GM03348 (cell line): Measurements from ENCODE around the gene PML.

Experiments used
- DNase-seq: peaks from one replicate; pipeline ENCODE4 v3.0.0; 2012; ENCODE audit warnings: low spot score

Gene PML, protein sequence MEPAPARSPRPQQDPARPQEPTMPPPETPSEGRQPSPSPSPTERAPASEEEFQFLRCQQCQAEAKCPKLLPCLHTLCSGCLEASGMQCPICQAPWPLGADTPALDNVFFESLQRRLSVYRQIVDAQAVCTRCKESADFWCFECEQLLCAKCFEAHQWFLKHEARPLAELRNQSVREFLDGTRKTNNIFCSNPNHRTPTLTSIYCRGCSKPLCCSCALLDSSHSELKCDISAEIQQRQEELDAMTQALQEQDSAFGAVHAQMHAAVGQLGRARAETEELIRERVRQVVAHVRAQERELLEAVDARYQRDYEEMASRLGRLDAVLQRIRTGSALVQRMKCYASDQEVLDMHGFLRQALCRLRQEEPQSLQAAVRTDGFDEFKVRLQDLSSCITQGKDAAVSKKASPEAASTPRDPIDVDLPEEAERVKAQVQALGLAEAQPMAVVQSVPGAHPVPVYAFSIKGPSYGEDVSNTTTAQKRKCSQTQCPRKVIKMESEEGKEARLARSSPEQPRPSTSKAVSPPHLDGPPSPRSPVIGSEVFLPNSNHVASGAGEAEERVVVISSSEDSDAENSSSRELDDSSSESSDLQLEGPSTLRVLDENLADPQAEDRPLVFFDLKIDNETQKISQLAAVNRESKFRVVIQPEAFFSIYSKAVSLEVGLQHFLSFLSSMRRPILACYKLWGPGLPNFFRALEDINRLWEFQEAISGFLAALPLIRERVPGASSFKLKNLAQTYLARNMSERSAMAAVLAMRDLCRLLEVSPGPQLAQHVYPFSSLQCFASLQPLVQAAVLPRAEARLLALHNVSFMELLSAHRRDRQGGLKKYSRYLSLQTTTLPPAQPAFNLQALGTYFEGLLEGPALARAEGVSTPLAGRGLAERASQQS

DNA sequence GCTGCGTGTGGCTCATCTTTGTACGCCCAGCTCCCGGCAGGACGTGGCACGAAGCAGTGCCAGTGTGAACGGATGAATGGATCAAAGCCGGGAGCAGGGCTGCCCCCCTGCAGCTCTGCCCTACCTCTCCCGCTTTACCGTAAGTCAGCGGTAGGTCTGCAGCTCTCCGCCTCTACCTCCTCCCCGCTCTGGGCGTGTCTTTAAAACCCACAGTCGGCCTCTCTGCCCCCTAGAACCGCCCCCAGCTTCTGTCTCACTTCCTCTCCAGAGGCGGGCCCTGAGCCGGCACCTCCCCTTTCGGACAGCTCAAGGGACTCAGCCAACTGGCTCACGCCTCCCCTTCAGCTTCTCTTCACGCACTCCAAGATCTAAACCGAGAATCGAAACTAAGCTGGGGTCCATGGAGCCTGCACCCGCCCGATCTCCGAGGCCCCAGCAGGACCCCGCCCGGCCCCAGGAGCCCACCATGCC lies at the start of gene PML:
TSS of gene PML (plus strand) at position 304 of the 471 bp plus-strand sequence. CDS start at position 401, 97 bp downstream.
- DNase-seq = peak; percentile 97

DNA sequence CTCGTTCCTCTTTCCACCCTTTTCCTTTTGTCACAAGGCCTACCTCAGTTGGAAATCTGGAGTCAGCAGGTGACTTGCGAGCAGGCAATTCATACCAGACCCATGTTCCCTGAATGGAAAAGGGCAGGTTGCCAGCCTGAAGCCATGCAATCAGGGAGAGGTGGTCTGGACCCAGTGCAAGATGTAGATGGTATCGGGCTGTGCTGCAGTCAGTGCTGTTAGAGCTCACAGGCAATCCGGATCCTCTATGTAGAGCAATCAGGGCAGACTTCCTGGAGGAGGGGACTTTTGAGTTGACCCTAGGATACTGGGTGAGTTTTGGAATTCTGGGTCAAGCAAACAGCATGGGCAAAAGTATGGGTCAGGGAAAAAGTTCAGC lies 49.4 kb upstream of the PML start:
- no peak for DNase-seq

DNA sequence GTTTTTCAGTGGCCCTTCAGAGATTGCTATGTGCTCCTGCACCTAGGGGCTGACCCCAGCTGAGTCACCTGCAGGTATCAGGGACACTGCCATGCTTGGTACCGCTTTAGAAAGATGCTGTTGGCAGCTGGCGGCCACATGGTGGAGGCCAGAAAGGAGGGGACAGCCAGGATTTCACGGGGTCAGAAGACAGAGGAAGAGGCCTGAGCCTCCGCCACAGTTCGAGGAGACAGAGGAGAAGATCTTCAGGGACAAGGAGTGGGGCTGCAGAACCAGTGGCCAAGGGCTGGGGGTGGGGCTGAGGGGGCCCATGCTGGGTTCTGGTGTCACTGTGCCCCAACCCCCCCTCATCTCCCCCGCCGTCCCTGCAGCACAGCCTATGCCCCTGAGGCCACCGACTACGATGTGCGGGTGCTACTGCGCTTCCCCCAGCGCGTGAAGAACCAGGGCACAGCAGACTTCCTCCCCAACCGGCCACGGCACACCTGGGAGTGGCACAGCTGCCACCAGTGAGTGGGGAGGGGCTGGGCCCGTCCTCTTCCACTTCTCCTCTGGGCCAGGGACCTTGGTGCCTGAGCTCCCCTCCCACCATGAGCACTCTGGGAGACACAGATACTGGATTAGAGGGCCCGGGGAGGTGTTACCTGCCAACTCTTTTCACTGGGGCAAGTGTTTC lies 48.3 kb upstream of the PML start:
- no peak for DNase-seq

DNA sequence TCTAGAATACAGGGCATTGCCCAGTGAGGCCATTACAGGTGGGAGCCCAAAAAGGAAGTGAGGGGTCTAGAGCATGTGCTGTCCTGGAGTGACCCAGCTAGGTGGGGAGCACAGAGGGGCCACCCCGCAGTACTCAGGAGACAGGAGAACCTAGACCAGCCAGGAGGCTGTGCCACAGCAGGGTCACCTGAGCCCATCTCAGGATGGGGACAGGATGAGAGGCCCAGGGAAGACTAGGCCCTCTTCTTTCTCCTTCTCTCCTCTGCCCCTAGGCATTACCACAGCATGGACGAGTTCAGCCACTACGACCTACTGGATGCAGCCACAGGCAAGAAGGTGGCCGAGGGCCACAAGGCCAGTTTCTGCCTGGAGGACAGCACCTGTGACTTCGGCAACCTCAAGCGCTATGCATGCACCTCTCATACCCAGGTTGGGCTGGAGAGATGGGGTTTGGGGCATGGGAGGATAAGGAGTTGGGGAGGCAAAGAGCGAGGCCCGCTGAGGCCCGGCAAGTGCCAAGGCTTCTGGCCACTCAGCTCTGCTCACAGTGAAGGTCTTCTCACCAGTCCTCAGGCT lies 47.6 kb upstream of the PML start:
- DNase-seq = no peak

DNA sequence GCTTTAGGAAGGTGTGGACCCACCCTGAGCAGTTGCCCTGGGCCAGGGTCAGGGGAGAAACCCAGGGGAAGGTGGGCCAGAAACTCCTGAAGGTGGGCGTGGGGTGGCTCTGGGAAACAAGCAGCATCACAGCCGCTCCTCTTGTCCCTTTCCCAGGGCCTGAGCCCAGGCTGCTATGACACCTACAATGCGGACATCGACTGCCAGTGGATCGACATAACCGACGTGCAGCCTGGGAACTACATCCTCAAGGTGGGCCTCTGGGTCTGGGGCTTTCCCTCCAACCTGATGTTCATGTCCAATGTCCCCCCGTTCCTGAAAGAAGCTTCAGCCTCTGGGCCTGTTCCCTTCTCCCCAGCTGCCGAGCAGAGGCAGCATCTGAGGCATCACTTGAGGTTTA lies 46.9 kb upstream of the PML start:
- no peak for DNase-seq

DNA sequence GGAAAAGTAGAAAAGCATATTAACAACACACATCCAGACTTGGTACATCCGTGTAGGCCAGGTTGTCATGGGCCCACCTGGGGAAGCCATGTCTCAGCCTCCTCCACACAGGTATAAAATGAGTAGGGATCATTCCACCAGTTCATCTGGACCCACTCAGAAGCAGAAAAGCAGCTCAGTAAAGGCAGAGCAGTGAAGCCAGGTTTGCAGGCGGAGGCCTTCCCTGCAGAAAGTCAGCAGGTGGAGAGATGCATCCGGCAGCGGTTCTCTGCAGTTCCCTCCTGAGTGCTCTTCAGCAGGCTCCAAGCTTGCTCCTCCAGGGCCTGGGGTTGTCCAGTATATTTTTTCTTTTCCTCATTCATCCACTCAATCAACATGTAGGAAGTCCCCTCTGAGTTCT lies 46.1 kb upstream of the PML start:
- DNase-seq = no peak

DNA sequence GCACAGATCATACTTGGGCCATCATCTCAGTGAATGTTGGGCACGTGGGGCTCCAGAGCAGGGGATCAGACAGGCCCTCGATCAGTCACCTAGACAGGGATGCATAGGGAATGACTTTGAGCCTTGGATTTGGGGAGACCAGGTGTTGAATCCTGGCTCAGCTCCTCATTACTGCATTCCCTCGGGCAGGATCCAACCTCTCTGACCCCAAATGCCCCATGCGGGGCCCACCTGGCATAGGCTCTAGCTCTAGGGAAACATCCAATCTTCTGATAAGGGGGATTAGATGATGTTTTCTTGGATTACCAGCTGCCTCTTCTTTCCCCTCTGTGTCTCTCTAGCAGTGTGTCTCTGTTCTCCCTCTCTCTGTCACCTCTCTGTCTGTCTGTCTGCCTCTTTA lies 45.5 kb upstream of the PML start:
- DNase-seq = no peak

DNA sequence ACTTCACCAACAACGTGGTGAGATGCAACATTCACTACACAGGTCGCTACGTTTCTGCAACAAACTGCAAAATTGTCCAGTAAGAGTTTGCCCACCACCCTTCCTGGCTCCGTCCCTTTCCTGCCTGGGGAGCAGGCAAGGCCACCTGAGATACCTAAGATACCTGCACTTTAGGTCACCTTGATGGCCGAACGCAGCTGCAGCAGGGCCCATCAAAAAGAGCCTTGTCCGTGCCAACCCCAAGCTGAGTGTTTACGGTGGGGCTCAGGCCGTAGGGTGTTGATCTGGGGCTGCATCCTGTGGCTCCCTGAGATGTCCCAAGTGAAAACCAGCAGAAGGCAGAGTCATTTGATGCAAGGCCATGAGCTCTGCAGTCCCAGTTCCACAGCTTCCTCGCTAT lies 45.0 kb upstream of the PML start:
- DNase-seq = no peak

DNA sequence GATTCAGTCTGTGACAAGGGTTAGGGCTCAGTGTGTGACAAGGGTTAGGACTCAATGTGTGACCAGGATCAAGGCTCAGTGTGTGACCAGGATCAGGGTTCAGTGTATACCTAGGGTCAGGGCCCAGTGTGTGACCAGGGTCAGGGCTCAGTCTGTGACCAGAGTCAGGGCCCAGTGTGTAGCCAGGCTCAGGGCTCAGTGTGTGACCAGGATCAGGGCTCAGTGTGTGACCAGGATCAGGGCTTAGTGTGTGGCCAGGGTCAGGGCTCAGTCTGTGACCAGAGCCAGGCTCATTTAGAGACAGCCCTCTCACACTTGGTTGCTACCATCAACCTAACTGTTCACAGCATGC lies 44.1 kb upstream of the PML start:
- DNase-seq = no peak

DNA sequence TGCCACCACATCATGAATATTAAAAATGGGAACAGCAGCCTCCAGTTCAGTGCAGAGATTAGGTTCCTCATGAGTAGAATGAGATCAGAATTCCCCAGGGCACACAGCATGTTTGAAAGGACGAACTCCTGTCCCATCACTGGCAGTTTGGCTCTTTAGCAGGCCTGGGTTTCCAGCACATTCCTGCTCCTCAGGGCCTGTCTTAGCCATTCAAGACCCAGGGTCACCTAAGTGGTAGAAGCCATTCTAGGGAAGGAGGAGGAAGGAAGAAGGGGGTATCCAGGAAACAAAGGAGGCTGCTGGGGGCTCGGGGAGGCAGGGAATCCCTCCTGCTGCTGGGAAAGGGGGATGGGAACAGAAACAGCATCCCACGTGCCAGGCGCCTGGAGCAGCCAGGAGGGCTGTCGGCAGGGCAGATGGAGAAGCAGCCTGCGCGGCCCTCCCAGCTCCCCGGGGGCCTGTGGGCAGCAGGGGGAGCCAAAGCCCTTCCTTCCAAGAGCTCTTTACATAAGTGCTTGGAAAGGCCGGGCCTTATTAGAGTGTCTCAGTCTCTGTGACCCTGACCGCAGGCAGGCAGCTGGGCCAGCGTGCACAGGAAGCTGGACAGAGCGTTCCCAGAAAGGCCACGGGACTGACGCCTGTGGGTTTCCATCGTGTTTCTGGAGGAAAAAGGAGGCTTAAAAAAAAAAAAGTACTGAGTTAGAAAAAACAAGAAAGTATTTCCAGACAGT lies 43.5 kb upstream of the PML start:
- peak; percentile 95 for DNase-seq

DNA sequence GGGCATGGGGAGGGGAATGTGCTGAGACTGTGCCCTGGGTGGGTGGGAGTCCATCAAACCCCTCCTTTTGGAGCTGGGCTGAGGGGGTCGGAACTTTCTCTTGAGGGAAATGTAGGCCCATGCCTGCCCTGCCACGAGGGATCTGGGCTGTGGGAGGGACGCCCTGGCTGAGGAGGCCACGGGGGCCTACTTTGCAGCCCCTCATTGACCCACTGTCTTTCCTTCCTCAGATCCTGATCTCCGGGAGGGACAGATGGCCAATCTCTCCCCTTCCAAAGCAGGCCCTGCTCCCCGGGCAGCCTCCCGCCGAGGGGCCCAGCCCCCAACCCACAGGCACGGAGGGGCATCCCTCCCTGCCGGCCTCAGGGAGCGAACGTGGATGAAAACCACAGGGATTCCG lies 42.9 kb upstream of the PML start:
- DNase-seq = no peak

DNA sequence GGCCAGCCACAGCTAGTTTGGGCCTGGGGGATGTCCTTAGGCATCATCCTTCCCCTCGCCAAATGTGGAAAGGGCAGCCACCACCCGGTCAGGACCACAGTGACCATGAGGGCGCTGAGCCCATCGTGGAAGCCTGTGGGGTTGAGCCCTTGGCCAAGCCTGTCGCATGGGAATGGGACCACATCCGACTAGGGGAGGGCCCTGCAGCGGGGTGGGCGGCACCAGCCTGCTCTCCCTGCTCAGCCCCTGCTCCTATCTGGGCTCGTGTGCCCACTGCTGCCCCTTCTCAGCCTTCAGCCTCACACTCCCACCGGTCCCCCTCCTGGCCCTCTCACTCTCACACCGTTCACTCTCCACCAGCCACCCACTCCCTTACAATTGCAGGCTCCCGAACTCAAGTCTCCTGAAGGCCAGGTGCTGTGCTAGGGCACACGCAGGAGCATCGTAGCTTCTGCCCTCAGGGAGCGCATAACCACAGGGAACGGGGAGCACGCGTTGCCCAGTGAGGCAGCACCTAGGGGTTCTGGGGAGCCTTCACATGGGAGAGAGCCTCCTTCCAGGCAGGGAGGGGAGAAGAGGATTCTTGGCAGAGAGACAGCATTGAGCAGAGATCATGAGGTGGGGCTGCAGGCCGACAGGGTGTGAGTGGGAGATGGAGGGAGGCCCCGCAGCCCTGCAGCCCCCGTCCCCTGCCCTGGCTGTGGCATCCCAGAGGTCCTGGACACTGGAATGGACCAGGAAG lies 42.2 kb upstream of the PML start:
- DNase-seq = no peak

DNA sequence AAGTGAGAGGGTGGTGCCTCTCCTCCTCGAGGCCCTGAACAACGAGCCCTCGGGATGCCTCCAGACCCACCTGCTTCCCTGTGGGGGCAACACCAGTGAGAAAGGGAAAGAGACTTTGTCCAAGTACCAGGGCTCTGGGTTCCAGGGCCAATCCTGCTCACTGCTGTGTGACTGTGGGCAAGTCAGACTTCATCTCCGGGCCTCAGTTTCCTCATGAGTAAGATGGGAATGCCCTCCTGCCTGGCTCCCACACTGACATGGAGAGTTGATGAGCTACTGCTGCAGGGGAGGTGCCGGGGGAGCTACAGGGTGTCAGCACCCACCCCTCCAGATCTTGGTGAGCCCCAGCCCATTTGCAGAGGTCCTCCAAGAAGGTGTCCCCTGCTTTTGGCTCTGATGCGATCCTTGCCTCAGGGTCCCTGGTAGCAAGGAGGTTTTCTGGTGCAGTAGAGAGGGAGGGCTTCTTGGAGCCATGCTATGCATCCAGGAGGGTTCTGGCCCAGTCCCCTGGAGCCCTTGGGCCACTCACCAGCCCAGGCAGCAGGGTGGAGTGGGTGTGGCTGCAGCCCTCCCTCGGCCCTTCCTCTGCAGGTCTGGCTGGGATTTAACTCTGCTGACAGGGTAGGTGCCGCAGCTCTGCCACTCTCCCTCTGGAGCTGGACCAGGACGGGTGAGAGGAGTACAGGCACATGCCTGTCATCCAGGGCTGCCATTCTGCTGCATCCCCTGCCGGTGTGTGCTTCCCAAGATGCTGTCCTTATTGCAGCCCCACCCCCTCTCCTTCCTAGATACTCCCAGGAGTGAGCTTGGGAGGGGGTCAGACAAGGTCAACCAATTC lies 41.4 kb upstream of the PML start:
- DNase-seq = no peak

DNA sequence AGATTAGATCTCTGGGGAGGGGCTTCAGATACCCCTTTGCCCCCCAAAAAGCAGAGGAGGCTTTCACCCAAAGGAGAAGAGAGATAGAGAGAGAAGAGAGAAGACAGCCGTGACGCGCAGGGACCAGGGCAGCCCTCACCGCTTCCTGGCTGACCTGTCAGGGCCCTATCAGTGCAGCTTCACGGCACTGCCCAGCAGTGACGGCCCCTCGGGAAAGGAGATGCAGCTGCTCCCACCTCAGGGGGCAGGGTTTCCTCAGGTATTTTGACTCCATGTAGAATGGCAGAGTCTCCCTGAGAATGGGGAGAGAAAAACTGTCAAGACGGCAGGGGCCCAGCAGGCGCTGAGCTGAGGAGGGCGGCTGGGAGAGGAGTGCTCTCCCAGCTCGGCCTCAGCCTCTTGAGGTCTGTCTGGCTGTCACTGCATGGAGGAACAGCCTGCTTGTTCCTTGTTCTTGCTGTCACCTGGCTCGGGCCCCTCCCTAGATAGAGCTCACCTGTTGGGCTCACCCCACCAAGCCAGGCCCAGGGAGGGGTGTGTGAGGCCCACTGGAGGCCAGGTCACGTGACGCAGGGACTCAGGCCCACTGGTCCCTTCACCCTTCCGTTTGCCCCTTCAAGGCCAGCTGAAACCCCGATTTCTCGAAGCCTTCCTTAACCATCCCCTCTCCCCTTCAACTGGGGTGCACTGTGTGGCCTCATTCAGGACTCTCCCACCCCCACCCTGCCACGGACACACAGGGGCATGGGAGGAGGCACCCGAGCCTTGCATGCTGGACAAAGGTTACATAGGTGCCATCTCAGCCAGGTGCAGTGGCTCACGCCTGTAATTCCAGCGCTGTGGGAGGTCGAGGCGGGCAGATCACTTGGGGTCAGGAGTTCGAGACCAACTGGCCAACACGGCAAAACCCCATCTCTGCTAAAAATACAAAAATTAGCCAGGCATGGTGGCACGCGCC lies 40.0 kb upstream of the PML start:
- no peak for DNase-seq

DNA sequence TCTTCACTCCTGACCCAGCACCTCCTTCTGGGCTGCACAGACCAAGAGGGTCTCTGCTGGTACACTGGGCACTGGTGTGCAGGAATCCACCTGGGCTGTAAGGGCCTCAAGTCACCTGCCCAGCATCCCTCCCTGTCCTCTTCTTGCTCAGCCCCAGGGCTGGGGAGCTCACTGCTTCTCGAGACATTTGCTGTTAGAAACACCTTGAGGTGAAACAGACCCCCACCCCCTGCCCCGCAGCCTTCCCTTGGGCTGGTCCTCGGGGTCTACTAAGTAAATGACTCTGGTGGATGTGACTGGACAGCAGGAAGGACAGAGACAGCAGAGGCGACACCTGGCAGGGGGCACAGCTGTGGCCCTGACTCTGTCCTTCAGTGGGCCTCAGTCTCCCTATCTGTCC lies 39.2 kb upstream of the PML start:
- DNase-seq = no peak

DNA sequence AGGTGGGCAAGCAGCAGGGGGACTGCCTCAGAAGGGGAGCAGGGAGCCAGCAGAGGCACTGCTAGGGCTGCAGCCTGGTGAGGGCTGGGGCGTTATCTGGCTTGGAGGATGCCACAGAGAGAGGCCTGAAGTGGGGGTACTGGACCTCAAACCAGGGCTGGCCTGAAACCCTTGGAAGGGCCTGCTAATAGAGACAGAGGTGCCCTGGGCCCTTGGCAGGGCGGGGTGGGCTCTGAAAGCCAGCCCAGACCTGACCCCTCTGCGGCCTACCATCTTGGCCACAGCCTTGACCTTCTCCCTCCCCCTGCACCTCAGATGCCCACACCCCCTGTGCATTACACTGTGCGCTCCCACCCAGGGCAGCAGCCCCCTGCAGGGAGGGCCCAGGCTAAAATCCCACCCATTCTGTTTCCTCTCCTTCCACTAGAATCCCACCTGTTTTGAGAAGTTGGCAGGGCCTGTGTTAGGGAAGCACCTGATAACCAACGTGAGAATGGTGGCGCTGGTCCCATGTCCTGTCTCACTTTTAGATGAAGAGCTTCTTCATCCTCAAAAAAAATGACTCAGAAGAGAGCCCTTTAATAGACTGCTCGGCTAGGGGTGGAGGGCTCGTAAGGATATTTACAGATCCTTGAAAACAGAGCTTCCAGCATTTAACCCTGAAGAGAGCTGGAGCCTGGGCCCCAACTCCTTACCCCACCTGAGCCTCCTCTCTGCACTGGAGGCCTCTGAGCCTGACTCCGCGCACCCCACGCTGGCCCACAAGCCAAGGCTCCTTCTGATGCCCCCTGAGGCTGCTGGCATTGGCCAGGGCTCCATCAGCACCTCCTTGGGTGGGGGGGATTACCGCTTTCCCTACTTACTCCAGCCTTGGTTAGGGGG lies 38.4 kb upstream of the PML start:
- DNase-seq = no peak

DNA sequence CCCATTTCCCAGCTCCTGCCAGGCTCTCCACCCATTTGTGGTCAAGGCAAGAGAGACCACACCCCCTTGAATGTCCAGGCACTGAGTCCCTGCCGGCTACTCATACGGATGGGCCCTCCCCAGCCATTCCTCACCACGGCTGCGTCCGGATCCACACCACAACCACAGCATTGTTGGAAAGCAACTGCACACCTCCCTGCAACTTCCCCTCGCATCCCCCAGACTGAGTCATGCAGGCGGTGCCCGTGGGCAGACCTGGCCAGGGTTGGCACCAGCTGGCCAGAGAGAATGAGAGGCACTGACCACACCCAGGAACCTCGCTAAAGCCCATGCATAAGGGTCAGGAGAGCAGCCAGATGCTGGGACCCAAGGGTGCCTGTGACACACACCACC lies 37.8 kb upstream of the PML start:
- peak; percentile 95 for DNase-seq

DNA sequence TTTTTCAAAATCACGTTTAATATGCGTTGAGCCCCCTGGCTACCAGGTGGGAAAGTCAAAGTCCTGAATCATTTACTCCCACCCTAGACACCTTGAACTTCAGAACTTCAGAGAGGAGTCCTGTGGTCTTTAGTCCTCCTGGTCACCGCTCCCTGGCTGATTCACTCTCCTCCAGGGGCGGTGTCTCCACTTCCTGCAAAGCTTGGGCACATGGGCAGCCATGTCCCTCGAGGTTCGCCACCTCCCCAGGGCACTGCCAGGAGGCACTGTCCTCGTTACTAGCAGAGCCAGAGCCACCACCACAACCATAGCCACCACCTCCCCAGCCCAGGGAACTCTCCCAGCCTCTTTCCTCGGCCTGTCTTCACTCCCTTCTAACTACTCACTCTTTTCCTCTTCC lies 37.2 kb upstream of the PML start:
- no peak for DNase-seq
